Measurements from ENCODE around the gene METTL26. TPM values are rescaled to one million over a fixed set of nuclear protein-coding genes. Genes with fewer than 3 reads are reported as not detected.
A peak's percentile ranks its signal among the peaks of the same experiment; 100 is the strongest.

The METTL26 gene
- total RNA-seq, 1 donor from 2014 or later: 75.3 TPM

DNA sequence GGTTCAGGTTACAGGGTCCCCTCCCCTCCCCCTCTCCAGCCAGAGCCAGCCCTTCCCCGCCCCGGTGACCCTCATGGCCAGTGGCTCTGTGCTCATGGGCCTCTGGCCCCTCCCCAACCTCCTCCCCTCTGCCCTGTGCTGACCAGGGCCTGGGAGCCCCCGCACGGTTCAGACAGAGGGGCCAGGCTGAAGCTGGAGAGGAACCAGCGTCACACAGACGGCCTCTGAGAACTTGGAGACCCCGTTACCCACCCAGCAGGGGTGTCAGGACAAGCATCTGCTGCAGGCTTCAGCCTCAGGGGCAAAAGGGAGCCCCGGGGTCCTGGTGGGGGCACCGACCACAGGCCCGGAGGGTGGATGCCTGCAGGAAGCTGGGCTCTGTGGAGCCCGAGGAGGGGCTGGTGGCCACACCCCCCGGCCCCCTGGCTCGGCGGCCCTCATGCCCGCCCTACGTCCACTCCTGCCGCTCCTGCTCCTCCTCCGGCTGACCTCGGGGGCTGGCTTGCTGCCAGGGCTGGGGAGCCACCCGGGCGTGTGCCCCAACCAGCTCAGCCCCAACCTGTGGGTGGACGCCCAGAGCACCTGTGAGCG is 5.2 kb downstream of the METTL26 start, which contains the start of gene WFIKKN1:
Gene WFIKKN1, plus strand, starts transcription at position 171 of the 591 bp plus-strand sequence. Its CDS starts 269 bp downstream, at position 440.
- Mint-ChIP-seq H3K4me1 (peaks cover 16% of the 10 kb centered on the region), H3K9me3 (no peaks in the 10 kb centered on the region), H3K27ac (ENCODE audit: unreplicated experiment) (peak within 1 kb of the TSS; percentile 75), H3K36me3 (ENCODE audit: low read depth) (peaks cover 3% of the 10 kb centered on the region), H3K4me3 (peak within 1 kb of the TSS; percentile 84), H3K27me3 (ENCODE audit: low read depth) (peaks cover 2% of the 10 kb centered on the region)
- DNase-seq (ENCODE audit: low read depth, low spot score): peak; percentile 77
- TF ChIP-seq, protein P1, sequence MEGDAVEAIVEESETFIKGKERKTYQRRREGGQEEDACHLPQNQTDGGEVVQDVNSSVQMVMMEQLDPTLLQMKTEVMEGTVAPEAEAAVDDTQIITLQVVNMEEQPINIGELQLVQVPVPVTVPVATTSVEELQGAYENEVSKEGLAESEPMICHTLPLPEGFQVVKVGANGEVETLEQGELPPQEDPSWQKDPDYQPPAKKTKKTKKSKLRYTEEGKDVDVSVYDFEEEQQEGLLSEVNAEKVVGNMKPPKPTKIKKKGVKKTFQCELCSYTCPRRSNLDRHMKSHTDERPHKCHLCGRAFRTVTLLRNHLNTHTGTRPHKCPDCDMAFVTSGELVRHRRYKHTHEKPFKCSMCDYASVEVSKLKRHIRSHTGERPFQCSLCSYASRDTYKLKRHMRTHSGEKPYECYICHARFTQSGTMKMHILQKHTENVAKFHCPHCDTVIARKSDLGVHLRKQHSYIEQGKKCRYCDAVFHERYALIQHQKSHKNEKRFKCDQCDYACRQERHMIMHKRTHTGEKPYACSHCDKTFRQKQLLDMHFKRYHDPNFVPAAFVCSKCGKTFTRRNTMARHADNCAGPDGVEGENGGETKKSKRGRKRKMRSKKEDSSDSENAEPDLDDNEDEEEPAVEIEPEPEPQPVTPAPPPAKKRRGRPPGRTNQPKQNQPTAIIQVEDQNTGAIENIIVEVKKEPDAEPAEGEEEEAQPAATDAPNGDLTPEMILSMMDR (conservative IDR thresholded peaks at IDR 0.05): no peak

DNA sequence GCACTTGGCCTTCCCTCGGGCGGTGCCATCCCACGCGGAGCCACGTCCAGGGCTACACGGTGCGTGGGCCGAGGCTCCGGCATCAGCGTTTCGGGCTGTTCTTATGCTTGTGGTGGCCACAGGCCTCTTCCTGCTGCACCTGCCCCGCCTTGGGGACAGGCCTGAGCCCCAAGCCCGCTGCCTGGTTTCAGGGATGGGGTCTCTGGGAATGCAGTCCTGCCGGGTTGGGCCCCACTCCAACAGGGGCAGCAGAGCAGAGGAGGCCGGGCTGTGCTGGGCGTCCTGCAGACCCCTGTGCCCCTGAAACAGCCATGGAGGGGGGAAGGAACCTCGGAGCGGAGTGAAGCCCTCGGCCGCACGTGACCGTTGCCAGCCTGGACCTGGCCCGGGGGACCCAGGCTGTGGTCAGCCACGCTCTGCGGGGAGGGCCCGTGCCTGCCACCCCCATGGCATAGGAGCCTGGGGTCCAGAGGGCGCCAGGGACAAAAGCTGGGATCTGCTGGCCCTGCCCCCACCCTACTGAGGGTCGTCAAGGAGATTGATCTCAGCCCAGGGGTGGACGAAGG is 5.8 kb downstream of the METTL26 start:
- Mint-ChIP-seq H3K27me3 (ENCODE audit: low read depth) (peaks cover 2% of the 10 kb centered on the region), H3K9me3 (no peaks in the 10 kb centered on the region), H3K36me3 (ENCODE audit: low read depth) (peaks cover 3% of the 10 kb centered on the region), H3K4me3 (peak overlapping the region; percentile 84), H3K27ac (ENCODE audit: unreplicated experiment) (no peak overlapping the region), H3K4me1 (peaks cover 16% of the 10 kb centered on the region)
- DNase-seq (ENCODE audit: low read depth, low spot score): peak; percentile 53
- TF ChIP-seq, protein P1 (conservative IDR thresholded peaks at IDR 0.05): no peak

DNA sequence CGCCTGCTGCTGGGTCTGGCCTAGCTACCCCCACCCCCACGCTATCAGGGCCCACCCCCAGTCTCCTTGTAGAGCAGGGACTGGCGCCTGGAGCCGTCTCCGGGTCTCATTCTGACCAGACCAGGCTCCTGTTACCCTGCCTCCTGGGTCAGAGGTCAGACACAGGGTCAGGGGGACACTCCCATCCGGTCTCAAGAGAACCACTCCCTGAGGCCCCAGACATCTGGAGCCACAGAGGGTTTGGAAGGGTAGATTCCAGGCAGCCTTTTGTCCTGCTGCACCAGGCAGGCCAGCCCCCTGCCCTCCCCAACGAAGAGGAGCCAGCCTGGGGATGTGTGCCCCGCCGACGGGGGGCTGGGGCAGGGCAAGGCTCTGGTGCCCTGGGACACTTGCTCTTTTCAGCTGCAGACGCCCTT is 6.3 kb downstream of the METTL26 start:
- H3K27ac Mint-ChIP-seq (ENCODE audit: unreplicated experiment): peak overlapping the region; percentile 75
- TF ChIP-seq, protein P1 (conservative IDR thresholded peaks at IDR 0.05): no peak
- H3K4me3 Mint-ChIP-seq: peak overlapping the region; percentile 84
- H3K9me3 Mint-ChIP-seq: no peaks in the 10 kb centered on the region
- H3K27me3 Mint-ChIP-seq (ENCODE audit: low read depth): peaks cover 2% of the 10 kb centered on the region
- H3K4me1 Mint-ChIP-seq: peaks cover 16% of the 10 kb centered on the region
- peaks cover 3% of the 10 kb centered on the region for H3K36me3 Mint-ChIP-seq (ENCODE audit: low read depth)
- DNase-seq (ENCODE audit: low read depth, low spot score): peak; percentile 65

DNA sequence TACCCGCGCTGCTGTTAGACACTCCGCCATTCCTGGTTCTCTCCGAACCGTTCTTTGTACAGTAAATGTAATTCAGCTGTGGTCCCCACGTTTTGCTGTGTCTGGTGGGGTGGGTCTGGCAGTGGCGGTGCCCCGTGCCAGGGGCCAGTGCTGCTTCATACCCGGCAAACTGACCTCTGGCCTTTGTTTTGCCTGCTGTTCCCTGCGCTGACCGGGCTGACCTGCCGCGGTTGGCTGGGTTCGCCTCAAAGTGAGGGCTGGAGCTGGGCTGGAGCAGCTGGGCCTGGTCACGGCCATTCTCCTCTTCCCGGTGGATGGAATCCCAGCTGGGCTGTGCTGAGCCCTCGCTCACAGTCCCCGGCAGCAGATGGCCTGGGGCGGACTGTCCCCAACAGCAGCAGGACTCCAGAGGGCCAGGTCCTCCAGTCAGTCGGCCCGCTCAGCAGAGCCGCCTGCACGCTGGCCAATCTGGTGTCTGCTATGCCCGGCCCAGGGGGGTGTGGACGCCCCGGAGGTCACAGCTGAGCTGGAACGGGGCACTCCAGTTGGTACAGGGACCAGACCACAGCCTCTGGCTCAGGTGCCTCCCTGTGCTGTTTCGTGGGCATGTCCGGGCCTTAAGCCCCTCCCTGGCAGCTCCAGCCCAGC is 6.8 kb downstream of the METTL26 start:
- Mint-ChIP-seq H3K27me3 (ENCODE audit: low read depth) (peaks cover 2% of the 10 kb centered on the region), H3K27ac (ENCODE audit: unreplicated experiment) (peak overlapping the region; percentile 86), H3K4me3 (peak overlapping the region; percentile 84), H3K4me1 (peaks cover 16% of the 10 kb centered on the region), H3K36me3 (ENCODE audit: low read depth) (peaks cover 3% of the 10 kb centered on the region), H3K9me3 (no peaks in the 10 kb centered on the region)
- DNase-seq (ENCODE audit: low read depth, low spot score): peak; percentile 58
- TF ChIP-seq, protein P1 (conservative IDR thresholded peaks at IDR 0.05): no peak

DNA sequence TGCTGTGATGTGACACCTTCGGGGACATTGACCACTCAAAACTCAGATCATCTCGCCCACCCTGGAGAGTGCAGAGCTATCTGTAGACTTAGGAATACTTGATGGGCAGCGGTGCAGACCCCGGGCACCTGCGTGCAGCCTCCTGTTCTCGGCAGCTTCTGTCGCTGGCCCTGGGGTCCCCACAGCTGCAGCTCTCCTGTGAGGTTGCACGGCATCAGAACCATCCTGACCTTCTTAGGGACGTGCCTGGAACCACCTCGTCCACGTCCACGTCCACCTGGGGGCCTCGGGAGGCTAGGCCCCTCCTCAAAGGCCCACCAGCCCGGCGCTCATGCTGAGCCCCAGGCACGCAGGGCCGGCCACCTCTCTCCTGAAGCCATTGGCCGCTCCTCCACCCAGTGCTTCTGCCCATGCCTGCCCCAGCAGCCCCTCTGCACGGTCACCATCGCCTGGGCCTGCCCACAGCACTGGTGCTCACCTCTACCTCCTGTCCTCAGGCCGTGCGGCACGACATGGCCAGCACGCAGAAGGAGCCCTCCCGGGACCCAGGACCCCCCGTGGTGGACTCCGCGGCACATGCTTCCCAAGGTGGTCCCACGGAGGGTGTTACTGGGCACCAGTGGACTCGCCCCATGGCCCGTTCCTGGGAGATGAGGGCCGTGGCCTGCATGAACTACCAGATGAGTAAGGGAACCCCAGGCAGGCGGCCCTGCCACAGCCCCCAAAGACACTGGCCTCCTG is 7.6 kb downstream of the METTL26 start:
- TF ChIP-seq, protein P1 (conservative IDR thresholded peaks at IDR 0.05): no peak
- Mint-ChIP-seq H3K36me3 (ENCODE audit: low read depth) (peaks cover 3% of the 10 kb centered on the region), H3K9me3 (no peaks in the 10 kb centered on the region), H3K27ac (ENCODE audit: unreplicated experiment) (peak overlapping the region; percentile 86), H3K27me3 (ENCODE audit: low read depth) (peaks cover 2% of the 10 kb centered on the region), H3K4me1 (peaks cover 22% of the 10 kb centered on the region), H3K4me3 (peak overlapping the region; percentile 84)
- DNase-seq (ENCODE audit: low read depth, low spot score): no peak
